Stimulated activated CD4-positive, alpha-beta T cell treated with anti-CD3 and anti-CD28 coated beads, Interleukin-12 subunit alpha, Interleukin-12 subunit beta, amount 100 ng/mL, for 24 hours (primary cell): ENCODE results near the gene RAD52.

Experiments used
- DNase-seq, 2 experiments: peaks; one replicate each; pipeline ENCODE4 v3.0.0-alpha.2; 2020; ENCODE audit warnings: low read depth in 2 of 2

The RAD52 gene

GRCh38 chr12:913919-914698 is 35.4 kb downstream of the RAD52 start:
- DNase-seq: no peak

GRCh38 chr12:912466-913235 is 36.8 kb downstream of the RAD52 start:
- DNase-seq: no peak

GRCh38 chr12:911191-911826 is 38.2 kb downstream of the RAD52 start:
- DNase-seq: no peak

- DNase-seq: no peak
These were observed 39.1 kb downstream of the RAD52 start for GRCh38 chr12:910416-910815.

- no peak for DNase-seq
These were observed 39.6 kb downstream of the RAD52 start for GRCh38 chr12:909861-910260.

- no peak for DNase-seq
These were observed 41.9 kb downstream of the RAD52 start for GRCh38 chr12:907413-908185.

- no peak for DNase-seq
These were observed 43.4 kb downstream of the RAD52 start for GRCh38 chr12:906062-906585.

GRCh38 chr12:905261-906031 is 44.0 kb downstream of the RAD52 start:
- no peak for DNase-seq

- DNase-seq: no peak
These were observed 45.5 kb downstream of the RAD52 start for GRCh38 chr12:904010-904414.

GRCh38 chr12:903055-903454 is 46.4 kb downstream of the RAD52 start:
- DNase-seq: no peak

- no peak for DNase-seq
These were observed 46.9 kb downstream of the RAD52 start for GRCh38 chr12:902581-902980.

GRCh38 chr12:897386-897785 is 52.1 kb downstream of the RAD52 start:
- DNase-seq: no peak

- no peak for DNase-seq
These were observed 53.5 kb downstream of the RAD52 start for GRCh38 chr12:896031-896430.

GRCh38 chr12:894226-894625 is 55.3 kb downstream of the RAD52 start:
- no peak for DNase-seq

- DNase-seq: no peak
These were observed 63.3 kb downstream of the RAD52 start for GRCh38 chr12:886206-886605.

- no peak for DNase-seq
These were observed 63.8 kb downstream of the RAD52 start for GRCh38 chr12:885701-886100.

GRCh38 chr12:884746-885414 is 64.6 kb downstream of the RAD52 start:
- DNase-seq: no peak

- no peak for DNase-seq
These were observed 68.8 kb downstream of the RAD52 start for GRCh38 chr12:880656-881055.

GRCh38 chr12:879641-880040 is 69.9 kb downstream of the RAD52 start:
- DNase-seq: no peak

GRCh38 chr12:873954-874353 is 75.5 kb downstream of the RAD52 start:
- DNase-seq: no peak
